Stimulated activated CD4-positive, alpha-beta T cell treated with anti-CD3 and anti-CD28 coated beads, Interleukin-1b, Interleukin-23, amount 100 ng/mL, for 4 hours (primary cell): ENCODE measurements around the gene LSAMP.

ENCODE experiments used
- DNase-seq, 2 donors: peaks; one replicate each; pipeline ENCODE4 v3.0.0-alpha.2; 2020; ENCODE audit warnings: low read depth in 2 of 2

The LSAMP gene

GRCh38 chr3:116354382-116354781 is 90.9 kb downstream of the LSAMP start:
- no peak for DNase-seq

GRCh38 chr3:116350119-116350733 is 95.1 kb downstream of the LSAMP start:
- no peak for DNase-seq

GRCh38 chr3:116348216-116348615 is 97.1 kb downstream of the LSAMP start:
- DNase-seq, result no peak

GRCh38 chr3:116342499-116342898 is 102.8 kb downstream of the LSAMP start:
- no peak for DNase-seq

GRCh38 chr3:116341899-116342298 is 103.4 kb downstream of the LSAMP start:
- no peak for DNase-seq

DNA sequence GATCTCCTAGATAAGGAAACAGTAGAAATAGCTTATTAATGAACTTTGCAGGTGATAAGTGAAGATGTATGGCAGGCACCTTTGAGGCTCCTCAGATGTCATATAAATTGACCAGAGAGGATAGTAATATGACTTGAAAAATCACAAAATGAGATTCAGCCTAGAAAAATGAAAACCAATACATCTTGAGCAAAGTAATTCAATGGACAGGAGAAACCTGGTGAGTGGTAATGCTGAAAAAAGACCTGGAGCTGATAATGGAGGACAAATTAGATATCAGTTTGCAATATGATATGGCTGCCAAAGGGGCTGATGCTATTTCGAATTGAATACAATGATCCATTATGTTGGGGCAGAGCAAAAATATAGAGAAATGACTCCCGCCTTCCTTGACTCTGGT is 103.9 kb downstream of the LSAMP start:
- no peak for DNase-seq

DNA sequence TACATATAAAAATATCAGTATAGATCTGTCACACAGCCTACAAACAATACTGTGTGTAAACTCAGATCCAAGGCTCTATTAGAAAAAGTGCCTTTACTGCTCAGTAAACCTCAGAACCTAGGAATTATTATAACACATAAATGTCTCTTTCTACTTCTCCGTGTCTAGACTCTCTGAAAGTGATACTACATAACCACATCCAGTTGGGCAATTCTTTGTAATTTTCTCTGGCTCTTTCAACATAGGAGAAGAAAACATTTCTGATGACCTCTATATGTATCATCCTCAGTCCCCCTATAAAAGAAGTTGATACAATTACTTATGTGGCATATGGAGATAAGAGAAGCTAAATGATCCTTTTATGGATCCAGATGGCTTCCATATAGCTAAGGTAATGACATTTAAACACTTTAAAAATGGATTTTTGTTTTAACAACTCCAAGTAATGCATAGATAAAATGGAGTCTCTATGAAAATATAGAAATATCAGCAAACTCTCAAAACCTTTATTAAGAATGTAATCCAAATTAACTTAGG is 104.5 kb downstream of the LSAMP start:
- no peak for DNase-seq

- DNase-seq, result no peak
Observed at GRCh38 chr3:116339441-116340028, 105.8 kb downstream of the LSAMP start.

DNA sequence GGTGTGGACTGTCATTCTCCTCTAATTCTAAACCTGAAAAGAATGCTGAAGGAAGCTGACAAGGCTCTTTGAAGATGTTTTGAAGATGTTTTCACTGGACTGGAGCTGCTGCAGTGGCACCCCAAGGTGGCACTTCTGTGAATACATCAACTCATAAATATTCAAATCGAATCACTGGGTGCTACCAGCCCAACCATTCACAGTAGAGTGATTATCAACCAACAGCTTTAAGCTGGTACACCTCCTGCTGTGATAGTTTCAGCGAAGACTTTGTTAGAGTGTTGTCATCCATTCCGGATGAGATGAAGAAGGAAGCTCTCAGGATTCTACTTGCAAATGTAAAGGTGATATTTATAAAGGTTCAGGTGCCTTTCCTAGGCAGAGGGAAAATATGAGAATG is 106.6 kb downstream of the LSAMP start:
- no peak for DNase-seq

GRCh38 chr3:116337229-116337628 is 108.1 kb downstream of the LSAMP start:
- no peak for DNase-seq

DNA sequence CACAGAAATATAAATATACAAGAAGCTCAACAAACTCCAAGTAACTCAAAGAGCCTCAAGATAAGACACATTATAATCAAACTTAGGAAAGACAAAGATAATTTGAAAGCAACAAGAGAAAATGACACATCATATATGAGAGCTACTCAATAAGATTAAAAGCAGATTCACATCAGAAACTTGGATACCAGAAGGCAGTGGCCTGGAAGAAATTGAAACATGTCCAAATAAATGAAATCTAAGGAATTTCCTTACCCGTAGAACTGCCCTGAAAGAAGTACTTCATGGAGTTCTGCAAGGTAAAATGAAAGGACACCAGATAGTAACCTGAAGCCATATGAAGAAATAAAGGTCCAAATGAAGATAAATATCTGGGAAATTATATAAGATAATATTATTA is 113.9 kb downstream of the LSAMP start:
- no peak for DNase-seq

GRCh38 chr3:116322750-116323375 is 122.4 kb downstream of the LSAMP start:
- DNase-seq, result no peak

- DNase-seq, result no peak
Observed at GRCh38 chr3:116318370-116318769, 126.9 kb downstream of the LSAMP start.

DNA sequence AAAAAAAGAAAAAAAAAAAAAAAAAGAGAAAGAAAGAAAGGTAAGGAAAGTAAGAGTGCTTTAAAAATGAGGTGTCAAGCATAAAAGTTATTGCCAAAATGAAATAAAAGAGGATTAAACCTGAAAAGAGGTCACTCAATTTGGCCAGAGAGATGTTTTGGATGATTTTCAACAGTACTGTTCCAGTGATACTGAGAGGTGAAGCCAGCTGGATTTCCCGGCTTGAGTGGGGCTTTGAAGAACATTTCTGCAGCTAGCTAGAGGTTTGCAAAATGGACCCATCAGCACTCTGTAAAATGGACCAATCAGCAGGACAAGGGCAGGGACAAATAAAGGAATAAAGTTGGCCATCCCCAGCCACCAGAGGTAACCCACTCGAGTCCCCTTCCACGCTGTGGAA is 128.5 kb downstream of the LSAMP start:
- DNase-seq, result no peak

DNA sequence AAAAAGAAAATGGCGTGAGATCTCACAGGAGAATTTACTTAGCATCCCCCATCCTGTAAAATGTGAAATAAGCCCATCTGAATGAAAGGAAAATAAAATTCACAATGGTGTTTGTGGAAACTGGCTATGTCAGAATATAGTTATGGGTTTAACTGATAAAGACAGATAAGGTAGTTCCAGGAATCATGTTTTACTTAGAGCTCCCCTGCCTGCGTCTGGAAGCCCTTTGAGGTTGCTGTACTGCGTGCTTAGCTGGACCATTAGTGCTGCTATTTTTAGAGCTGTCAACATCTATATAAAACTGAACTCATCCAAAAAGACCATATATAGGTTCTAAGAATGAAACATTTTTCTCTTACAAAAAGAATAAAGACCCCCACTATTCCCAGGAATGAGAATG is 130.8 kb downstream of the LSAMP start:
- no peak for DNase-seq

- DNase-seq, result no peak
Observed at GRCh38 chr3:116306720-116307119, 138.6 kb downstream of the LSAMP start.

DNA sequence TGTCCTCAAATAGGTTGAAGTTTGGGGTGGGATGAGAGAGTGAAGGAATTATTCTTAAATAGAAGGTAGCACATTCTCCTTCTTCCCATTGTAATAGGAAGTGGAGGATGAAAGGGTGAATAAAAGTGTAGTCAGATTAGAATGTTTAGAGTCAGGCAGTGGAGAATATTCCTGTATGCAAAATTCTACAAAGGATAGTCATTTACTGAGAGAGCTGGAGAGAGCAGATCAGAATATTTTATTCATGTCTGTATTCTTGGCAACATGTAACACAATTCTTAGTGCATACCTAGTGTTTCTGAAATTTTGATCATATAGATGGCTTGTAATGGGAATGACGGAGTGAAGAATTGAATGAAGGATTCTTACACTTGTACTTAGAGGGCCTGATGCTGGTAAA is 139.1 kb downstream of the LSAMP start:
- DNase-seq, result no peak

GRCh38 chr3:116302087-116302747 is 143.1 kb downstream of the LSAMP start:
- DNase-seq, result no peak

- DNase-seq, result no peak
Observed at GRCh38 chr3:116301422-116301821, 143.9 kb downstream of the LSAMP start.

- no peak for DNase-seq
Observed at GRCh38 chr3:116300226-116300625, 145.1 kb downstream of the LSAMP start.

DNA sequence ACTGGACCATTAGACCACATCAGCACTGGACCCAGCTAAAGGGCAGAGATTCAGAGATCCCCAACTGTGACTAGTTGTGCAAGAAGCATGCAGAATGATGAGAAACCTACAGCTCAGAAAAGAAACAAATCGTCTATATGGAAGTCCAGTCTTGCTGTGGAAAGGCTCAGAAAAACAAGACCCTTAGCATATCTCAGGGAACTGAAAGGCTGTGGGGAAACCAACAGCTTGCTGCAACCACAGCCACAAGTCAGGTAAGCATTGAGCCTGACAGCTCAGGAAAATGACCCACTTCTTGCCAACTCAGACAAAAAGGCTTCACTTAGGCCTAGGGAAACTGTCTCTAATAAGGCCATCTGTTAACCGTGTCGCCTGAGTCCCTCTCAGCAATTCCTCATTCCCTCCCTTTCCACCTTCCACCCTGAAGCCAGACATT is 145.6 kb downstream of the LSAMP start:
- no peak for DNase-seq

- no peak for DNase-seq
Observed at GRCh38 chr3:116298151-116298550, 147.1 kb downstream of the LSAMP start.

GRCh38 chr3:116291141-116291540 is 154.1 kb downstream of the LSAMP start:
- no peak for DNase-seq
